RWPE2 (cell line): ENCODE measurements around the gene EYA3.

Source experiments
- ATAC-seq: fragments of 200-7000 bp; cut with Tn5 transposase; 3 replicates; pipeline ENCODE4 v1.9.1; 2021; ENCODE audit warnings: low read depth
- DNase-seq: peaks from one replicate; pipeline ENCODE4 v3.0.0-alpha.2; 2020; ENCODE audit warnings: low spot score
- H3K27ac ChIP-seq: fragments of 450-650 bp; 2 replicates; pipeline ENCODE4 v1.5.1; 2017; ENCODE audit warnings: mild to moderate bottlenecking; ENCODE audit not compliant: poor library complexity, severe bottlenecking
- H3K27me3 ChIP-seq: fragments of 250-450 bp; sonication (Bioruptor Pico); 2 replicates; pipeline ENCODE4 v1.5.1; 2021; ENCODE audit warnings: mild to moderate bottlenecking, moderate library complexity; ENCODE audit not compliant: insufficient read depth, poor library complexity, severe bottlenecking
- H3K36me3 ChIP-seq: fragments of 250-450 bp; sonication (Bioruptor Pico); 2 replicates; pipeline ENCODE4 v1.5.1; 2020; ENCODE audit warnings: low read depth, mild to moderate bottlenecking, moderate library complexity
- H3K4me1 ChIP-seq: fragments of 250-450 bp; sonication (Bioruptor Pico); 2 replicates; pipeline ENCODE4 v1.5.1; 2021; ENCODE audit warnings: mild to moderate bottlenecking, moderate library complexity; ENCODE audit not compliant: insufficient read depth, poor library complexity, severe bottlenecking
- H3K4me3 ChIP-seq: fragments of 250-450 bp; sonication (Bioruptor Pico); 2 replicates; pipeline ENCODE4 v1.5.1; 2021; ENCODE audit warnings: mild to moderate bottlenecking, moderate library complexity; ENCODE audit not compliant: severe bottlenecking
- H3K9me3 ChIP-seq: fragments of 250-450 bp; sonication (Bioruptor Pico); 2 replicates; pipeline ENCODE4 v1.5.1; 2021; ENCODE audit warnings: mild to moderate bottlenecking, moderate library complexity; ENCODE audit not compliant: severe bottlenecking
- TF ChIP-seq, protein P1 (sequence below): fragments of 450-650 bp; IDR thresholded peaks from one replicate; pipeline ENCODE4 v1.5.1; 2017; ENCODE audit warnings: mild to moderate bottlenecking, moderate library complexity; ENCODE audit not compliant: poor library complexity, severe bottlenecking

The EYA3 gene

DNA sequence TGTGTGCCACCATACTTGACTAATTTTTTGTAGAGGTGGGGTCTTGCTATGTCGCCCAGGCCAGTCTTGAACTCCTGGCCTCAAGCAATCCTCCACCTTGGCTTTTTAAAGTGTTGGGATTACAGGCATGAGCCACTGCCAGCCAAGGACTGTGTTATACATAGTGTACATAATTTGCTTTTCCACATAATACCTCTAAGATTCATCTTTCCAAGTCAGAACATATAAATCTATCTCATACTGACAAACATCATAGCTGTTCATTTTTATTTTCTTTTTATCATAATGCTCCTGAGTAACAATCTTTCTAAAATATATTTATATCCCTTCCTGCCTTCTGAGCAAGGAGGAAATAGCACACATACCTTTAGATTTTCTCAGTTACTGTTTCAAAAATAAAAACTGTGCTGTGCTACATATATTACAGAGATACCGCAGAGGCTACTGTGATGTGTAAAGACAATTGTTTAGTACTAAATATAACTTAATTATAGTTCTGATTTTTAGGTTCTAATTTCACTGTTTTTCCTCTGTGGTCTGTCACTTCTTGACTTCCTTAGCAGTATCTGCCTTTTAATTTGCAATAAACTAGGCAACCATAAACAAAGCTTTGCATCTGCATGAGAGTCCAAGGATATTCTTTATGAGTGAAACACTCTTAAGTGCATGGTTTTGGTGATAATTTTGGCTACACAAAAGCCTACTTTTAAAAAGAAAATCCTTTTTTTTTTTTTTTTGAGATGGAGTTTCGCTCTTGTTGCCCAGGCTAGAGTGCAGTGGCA lies 59.3 kb downstream of the EYA3 start:
- no peaks in the 10 kb centered on the region for H3K27me3 ChIP-seq
- H3K4me1 ChIP-seq, result no peaks in the 10 kb centered on the region
- H3K9me3 ChIP-seq, result no peaks in the 10 kb centered on the region
- H3K36me3 ChIP-seq, result peaks cover 14% of the 10 kb centered on the region
- no peak for ATAC-seq
- no peak overlapping the region for H3K27ac ChIP-seq
- H3K4me3 ChIP-seq, result no peak overlapping the region
- no peak for DNase-seq
- TF ChIP-seq, protein P1, sequence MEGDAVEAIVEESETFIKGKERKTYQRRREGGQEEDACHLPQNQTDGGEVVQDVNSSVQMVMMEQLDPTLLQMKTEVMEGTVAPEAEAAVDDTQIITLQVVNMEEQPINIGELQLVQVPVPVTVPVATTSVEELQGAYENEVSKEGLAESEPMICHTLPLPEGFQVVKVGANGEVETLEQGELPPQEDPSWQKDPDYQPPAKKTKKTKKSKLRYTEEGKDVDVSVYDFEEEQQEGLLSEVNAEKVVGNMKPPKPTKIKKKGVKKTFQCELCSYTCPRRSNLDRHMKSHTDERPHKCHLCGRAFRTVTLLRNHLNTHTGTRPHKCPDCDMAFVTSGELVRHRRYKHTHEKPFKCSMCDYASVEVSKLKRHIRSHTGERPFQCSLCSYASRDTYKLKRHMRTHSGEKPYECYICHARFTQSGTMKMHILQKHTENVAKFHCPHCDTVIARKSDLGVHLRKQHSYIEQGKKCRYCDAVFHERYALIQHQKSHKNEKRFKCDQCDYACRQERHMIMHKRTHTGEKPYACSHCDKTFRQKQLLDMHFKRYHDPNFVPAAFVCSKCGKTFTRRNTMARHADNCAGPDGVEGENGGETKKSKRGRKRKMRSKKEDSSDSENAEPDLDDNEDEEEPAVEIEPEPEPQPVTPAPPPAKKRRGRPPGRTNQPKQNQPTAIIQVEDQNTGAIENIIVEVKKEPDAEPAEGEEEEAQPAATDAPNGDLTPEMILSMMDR, result no peak

DNA sequence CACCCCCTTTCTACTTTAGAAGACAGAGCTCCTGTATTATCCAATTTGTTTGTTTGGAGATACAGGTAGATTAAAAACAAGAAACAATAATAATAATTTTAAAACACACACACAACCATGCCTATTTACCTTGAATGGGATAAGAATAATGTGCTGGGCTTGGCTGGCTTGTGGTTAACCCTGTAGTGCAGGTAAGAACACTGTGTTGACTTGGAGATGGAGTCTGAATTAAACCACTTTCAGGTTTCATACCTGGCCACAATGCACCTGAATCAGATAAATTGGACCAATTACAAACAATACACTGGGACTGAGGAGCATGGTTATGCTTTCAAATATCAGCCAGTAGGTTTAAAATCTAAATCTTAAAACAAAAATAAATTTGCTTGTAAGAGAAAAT lies 60.8 kb downstream of the EYA3 start:
- Histone ChIP-seq H3K4me3 (no peak overlapping the region), H3K36me3 (peaks cover 6% of the 10 kb centered on the region), H3K27ac (no peak overlapping the region), H3K9me3 (no peaks in the 10 kb centered on the region), H3K27me3 (no peaks in the 10 kb centered on the region), H3K4me1 (no peaks in the 10 kb centered on the region)
- TF ChIP-seq, protein P1, result no peak
- ATAC-seq, result no peak
- DNase-seq, result no peak

DNA sequence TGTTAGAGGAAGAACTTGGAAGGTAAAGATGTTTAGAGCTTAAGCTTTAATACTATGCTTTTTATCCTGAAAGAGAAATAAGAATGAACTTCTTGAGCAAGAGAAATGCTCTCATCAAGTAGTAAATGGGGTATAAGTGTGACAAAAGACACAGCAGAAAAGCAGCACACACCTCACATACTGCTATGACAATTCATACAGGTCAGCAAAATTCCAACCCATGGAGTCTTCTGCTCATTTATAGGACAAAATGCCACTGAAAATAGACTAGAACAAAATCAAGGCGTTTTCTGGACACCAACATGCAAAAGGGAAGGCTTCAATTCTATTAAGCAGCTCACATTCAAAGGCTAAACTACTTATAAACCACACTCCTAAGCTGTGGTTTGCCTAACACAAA lies 61.2 kb downstream of the EYA3 start:
- DNase-seq, result no peak
- H3K27me3 ChIP-seq, result no peaks in the 10 kb centered on the region
- H3K27ac ChIP-seq, result no peak overlapping the region
- H3K36me3 ChIP-seq, result peaks cover 4% of the 10 kb centered on the region; the same call in 1 of the 2 replicates
- no peaks in the 10 kb centered on the region for H3K4me1 ChIP-seq
- TF ChIP-seq, protein P1, result no peak
- no peak for ATAC-seq
- H3K4me3 ChIP-seq, result no peak overlapping the region
- no peaks in the 10 kb centered on the region for H3K9me3 ChIP-seq

DNA sequence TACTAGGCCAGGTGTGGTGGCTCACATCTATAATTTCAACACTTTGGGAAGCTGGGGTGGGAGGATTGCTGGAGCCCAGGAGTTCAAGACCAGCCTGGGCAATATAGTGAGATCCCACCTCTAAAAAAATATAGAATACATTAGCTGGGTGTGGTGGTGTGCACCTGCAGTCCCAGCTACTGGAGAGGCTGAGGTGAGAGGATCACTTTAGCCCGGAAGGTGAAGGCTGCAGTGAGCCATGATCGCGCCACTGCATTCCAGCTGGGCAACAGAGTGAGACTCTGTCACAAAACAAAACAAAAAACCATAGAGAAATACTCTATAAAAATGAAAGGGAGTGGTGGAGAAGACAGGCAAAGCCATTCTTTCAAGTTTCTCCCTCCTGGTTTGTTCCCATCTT lies 62.1 kb downstream of the EYA3 start:
- H3K27ac ChIP-seq, result no peak overlapping the region
- no peak for DNase-seq
- peaks cover 3% of the 10 kb centered on the region; the same call in 1 of the 2 replicates for H3K36me3 ChIP-seq
- H3K9me3 ChIP-seq, result no peaks in the 10 kb centered on the region
- no peaks in the 10 kb centered on the region for H3K4me1 ChIP-seq
- TF ChIP-seq, protein P1, result no peak
- H3K4me3 ChIP-seq, result no peak overlapping the region
- H3K27me3 ChIP-seq, result no peaks in the 10 kb centered on the region
- no peak for ATAC-seq

DNA sequence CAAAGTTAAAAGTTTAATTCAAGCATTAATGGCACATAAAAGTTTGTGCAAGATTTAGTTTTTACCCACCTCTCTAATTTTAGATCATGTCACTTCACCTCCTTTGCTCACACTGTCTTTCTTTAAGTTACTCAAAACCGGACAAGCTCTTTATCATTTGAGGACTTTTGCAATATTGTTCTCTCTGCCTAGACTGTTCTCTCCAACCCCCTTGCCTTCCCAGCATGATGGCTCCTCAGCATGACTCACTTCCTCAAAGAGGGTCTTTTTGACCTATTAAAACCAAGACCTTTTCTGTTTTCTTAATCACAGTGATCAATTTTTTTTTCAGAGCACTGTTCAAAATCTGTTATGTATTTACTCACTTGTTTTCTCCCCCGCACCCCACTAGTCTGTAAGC lies 67.3 kb downstream of the EYA3 start:
- H3K27ac ChIP-seq, result no peak overlapping the region
- ATAC-seq (no peak), DNase-seq (no peak)

More for the DNA sequence above, 67.3 kb downstream of the EYA3 start:
- Histone ChIP-seq H3K4me3 (no peak overlapping the region), H3K4me1 (no peaks in the 10 kb centered on the region), H3K36me3 (peaks cover 22% of the 10 kb centered on the region), H3K27me3 (no peaks in the 10 kb centered on the region), H3K9me3 (no peaks in the 10 kb centered on the region)
- TF ChIP-seq, protein P1, result no peak
